H7 (cell line): ENCODE data around the gene HHIPL1. TPM values are rescaled to one million over a fixed set of nuclear protein-coding genes. Genes with fewer than 3 reads are reported as not detected.

Experiments used
- total RNA-seq: library from RNA; depleted of rRNA; stranded (reverse); fragments of >200 nt; shearing (Covaris generic); gene quantifications from 2 replicates; pipeline ENCODE4 v1.2.3, GENCODE V29; 2014; rRNA removed

HHIPL1 gene
- total RNA-seq, 1 experiment from 2014 or later: 3.4 TPM

Other genes starting within 250 kb of the HHIPL1 start
- gene SETD3, start 164.3 kb upstream of the HHIPL1 start, total RNA-seq: 60.0 and 70.2 TPM in 2 replicates
- 14.2 and 14.7 TPM in 2 replicates for gene CCNK, start 163.7 kb upstream of the HHIPL1 start, total RNA-seq
- gene CCDC85C, start 40.9 kb upstream of the HHIPL1 start, total RNA-seq: 44.9 and 50.2 TPM in 2 replicates
- gene CYP46A1, start 39.2 kb downstream of the HHIPL1 start, total RNA-seq: 0.04 and 0.42 TPM in 2 replicates
- gene EML1, start 148.3 kb downstream of the HHIPL1 start, total RNA-seq: 19.1 and 22.8 TPM in 2 replicates